Mucosa of descending colon (tissue), 3 donors: ENCODE measurements around the gene CHST1. TPM values are rescaled to one million over a fixed set of nuclear protein-coding genes. Genes with fewer than 3 reads are reported as not detected.

Source experiments
- ATAC-seq: fragments of 200-7000 bp; cut with Tn5 transposase; one replicate; pipeline ENCODE4 v1.9.1; 2020; ENCODE audit warnings: mild to moderate bottlenecking, moderate library complexity
- DNase-seq, 3 donors: peaks; one replicate each; pipeline ENCODE4 v3.0.0-alpha.2; 2020
- H3K36me3 ChIP-seq: fragments of 200-600 bp; one replicate; pipeline ENCODE4 v1.8.0; 2021; ENCODE audit warnings: low read depth, mild to moderate bottlenecking
- H3K4me1 ChIP-seq: fragments of 200-600 bp; one replicate; pipeline ENCODE4 v1.8.0; 2021; ENCODE audit warnings: low read depth, mild to moderate bottlenecking
- H3K4me3 ChIP-seq: fragments of 200-600 bp; one replicate; pipeline ENCODE4 v1.8.0; 2021; ENCODE audit warnings: mild to moderate bottlenecking
- H3K9me3 ChIP-seq: fragments of 200-600 bp; one replicate; pipeline ENCODE4 v1.8.0; 2021; ENCODE audit warnings: mild to moderate bottlenecking
- intact Hi-C, 2 donors: fragments of 100-400 bp; cut with DNase I in 1 of 2; cut with micrococcal nuclease in 1 of 2; formaldehyde crosslinking; loops; one replicate each; pipeline versions ENCODE4 v1.11.0 to v1.11.1; 2022; cut with DNase I, micrococcal nuclease
- total RNA-seq, 3 donors: library from RNA; stranded (reverse); fragmentation: NEBNext Ultra II Directional in 2 of 3; extraction: Animal tissue kit (Norgen Biotek cat#: 25700) in 2 of 3; gene quantifications; one replicate each; pipeline versions ENCODE4 v1.2.1 to v1.2.4, GENCODE V29; 2021 to 2023
- TF ChIP-seq, protein P1 (sequence below): fragments of 200-600 bp; IDR thresholded peaks from one replicate; pipeline ENCODE4 v1.8.0; 2022; ENCODE audit warnings: antibody characterized with exemption, mild to moderate bottlenecking
- donor health status: DM: no; HTN: no; CAD: no; lungs with moderate emphysema.
- donor health status: DM: no; HTN: no; CAD: no.
- donor health status: DM: no; HTN: yes; CAD: no.

The CHST1 gene
- total RNA-seq, 3 donors from 2014 or later: 0.58 to 2.8 (median 1.4) TPM

DNA sequence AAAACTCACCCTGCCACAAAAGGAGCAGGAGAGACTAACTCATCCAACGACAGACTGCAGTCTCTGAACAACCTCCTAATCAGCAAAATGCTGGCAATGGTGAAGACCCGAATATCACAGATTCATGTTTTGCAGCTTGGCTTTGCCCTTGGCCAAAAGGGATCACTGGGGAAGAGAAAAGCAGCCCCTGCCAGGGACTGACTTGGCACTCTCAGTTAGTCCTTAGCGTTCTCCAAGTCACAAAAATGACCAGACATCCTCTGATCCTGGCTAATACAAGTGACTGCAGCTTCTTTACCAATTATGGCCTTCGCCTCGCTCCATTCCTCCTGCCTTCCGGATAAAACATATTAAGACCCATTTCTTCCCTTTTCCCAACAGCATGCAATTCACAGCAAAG is 22.4 kb upstream of the CHST1 start:
- Histone ChIP-seq H3K4me3 (no peak overlapping the region), H3K36me3 (no peaks in the 10 kb centered on the region), H3K9me3 (no peaks in the 10 kb centered on the region), H3K4me1 (no peaks in the 10 kb centered on the region)
- DNase-seq (no peak), ATAC-seq (no peak)
- intact Hi-C loops: no loop called here
- TF ChIP-seq, protein P1, sequence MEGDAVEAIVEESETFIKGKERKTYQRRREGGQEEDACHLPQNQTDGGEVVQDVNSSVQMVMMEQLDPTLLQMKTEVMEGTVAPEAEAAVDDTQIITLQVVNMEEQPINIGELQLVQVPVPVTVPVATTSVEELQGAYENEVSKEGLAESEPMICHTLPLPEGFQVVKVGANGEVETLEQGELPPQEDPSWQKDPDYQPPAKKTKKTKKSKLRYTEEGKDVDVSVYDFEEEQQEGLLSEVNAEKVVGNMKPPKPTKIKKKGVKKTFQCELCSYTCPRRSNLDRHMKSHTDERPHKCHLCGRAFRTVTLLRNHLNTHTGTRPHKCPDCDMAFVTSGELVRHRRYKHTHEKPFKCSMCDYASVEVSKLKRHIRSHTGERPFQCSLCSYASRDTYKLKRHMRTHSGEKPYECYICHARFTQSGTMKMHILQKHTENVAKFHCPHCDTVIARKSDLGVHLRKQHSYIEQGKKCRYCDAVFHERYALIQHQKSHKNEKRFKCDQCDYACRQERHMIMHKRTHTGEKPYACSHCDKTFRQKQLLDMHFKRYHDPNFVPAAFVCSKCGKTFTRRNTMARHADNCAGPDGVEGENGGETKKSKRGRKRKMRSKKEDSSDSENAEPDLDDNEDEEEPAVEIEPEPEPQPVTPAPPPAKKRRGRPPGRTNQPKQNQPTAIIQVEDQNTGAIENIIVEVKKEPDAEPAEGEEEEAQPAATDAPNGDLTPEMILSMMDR: no peak

DNA sequence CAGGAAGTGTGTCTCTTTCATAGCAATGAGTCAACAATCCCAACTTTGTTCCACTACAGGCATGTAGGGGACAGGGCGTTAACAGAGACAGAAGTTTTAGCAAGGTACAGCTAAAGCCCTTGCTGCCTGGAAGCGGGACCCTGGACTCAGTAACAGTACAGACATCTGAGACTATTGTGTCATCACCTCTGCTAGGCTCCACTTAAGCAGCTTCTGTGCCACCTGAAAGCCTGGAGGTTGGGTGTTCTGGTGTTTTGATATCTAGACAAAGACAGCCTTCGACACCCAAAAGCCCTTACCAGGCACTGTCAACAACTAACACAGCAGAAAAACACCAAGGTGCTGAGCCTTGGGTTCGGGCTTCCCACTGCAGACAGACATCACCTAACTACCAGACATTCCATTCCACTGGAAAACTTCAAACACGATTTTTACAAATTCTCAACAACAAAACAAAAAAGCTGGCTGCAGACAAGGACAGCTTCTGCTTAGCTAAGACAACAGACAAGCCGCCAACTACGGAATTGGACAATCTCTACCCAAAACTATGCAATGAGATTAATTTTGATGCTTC is 20.6 kb upstream of the CHST1 start:
- Histone ChIP-seq H3K36me3 (no peaks in the 10 kb centered on the region), H3K4me1 (no peaks in the 10 kb centered on the region), H3K9me3 (no peaks in the 10 kb centered on the region), H3K4me3 (no peak overlapping the region)
- DNase-seq: no peak
- no peak for ATAC-seq
- intact Hi-C loops: no loop called here
- TF ChIP-seq, protein P1: no peak

DNA sequence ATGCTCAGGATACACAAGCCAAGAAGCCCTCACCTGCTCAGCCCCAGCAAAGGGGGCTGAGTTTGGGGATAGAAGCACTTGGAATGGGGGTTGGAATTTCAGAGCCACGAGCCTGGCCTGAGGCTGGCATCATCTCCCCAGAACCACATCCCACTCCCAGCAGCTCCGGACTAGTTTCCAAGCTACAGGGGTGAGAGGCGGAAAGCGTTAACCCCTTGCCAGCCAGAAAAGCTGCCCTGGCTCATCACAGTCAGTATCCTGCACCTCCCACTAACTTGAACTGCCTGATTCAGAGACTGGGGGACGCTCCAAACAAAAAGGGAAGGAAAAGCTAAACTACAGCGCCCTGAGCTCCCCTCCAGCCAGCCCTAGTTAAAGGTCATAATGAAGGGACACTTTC is 19.0 kb upstream of the CHST1 start:
- H3K4me3 ChIP-seq: no peak overlapping the region
- intact Hi-C loops: no loop called here
- H3K9me3 ChIP-seq: no peaks in the 10 kb centered on the region
- no peak for ATAC-seq
- no peak for DNase-seq
- H3K36me3 ChIP-seq: no peaks in the 10 kb centered on the region
- TF ChIP-seq, protein P1: no peak
- H3K4me1 ChIP-seq: no peaks in the 10 kb centered on the region

DNA sequence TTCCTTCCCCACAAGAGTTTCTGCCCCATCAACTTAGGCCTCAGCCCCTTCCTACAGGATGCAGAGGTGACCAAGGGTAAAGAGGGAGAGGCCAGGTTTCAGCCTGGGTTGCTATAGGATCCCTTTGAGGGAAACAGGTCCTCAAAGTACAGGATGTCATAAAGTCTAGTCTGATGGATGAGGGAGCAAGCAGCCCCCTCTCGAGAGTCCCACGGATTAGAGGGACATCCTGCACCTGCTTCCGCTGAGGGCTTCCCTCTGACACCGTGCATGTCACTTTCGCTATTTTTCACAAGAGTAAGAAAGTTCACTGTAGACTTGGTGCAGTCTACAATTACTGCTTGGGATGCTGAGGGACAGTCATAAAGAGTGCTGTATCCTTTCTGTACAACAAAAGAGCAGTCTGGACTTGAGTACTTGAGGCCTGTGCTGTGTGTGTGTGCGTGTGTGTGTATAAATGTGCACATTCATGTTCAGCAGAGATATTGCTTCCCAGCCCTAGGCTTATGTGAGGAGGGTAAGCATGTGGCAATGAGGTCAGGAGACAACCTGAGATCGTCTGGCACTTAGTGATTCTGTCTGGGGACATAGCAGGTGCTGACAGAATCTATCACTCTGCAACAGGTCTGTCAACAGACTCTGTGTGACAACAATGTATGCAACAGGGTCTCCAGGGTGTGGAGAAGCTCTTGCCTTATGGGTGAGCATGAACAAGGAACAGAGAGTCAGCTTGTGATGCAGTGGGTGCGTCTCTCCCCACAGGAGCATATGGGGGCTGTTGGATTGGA is 18.0 kb upstream of the CHST1 start:
- intact Hi-C loops: no loop called here
- Histone ChIP-seq H3K9me3 (no peaks in the 10 kb centered on the region), H3K36me3 (no peaks in the 10 kb centered on the region), H3K4me3 (no peak overlapping the region), H3K4me1 (no peaks in the 10 kb centered on the region)
- no peak for ATAC-seq
- TF ChIP-seq, protein P1: no peak
- no peak for DNase-seq

DNA sequence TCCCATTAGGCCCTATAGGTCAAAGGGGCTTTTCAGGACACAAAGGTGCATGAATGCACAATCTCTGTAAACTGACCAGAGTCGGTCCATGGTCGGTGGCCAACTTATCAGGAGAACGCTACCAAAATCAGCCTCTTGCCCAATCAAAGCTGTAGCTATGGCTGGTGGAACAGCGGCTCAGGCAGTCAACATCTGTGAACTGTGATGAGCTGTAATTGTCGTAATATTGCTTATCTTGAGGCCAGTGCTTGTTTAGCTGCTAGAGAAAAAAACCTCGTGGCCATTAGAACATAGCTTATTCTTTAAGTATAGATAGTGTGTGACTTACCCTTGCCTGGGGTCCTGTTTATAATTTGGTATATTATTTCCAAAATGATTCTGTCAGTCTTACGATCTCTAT is 14.4 kb upstream of the CHST1 start:
- ATAC-seq (no peak), DNase-seq (no peak)
- Histone ChIP-seq H3K4me1 (no peaks in the 10 kb centered on the region), H3K36me3 (no peaks in the 10 kb centered on the region), H3K9me3 (no peaks in the 10 kb centered on the region), H3K4me3 (no peak overlapping the region)
- TF ChIP-seq, protein P1: no peak
- intact Hi-C loops: no loop called here
